Measurements from ENCODE around the gene MYOZ3. TPM values are rescaled to one million over a fixed set of nuclear protein-coding genes. Genes with fewer than 3 reads are reported as not detected.

MYOZ3 gene
- under 1 TPM in 1 of 2 donors, not detected in 1; 0.09 TPM for total RNA-seq
- under 1 TPM; 0.03 to 0.04 TPM for polyA plus RNA-seq

GRCh38 chr5:150661086-150661485 is at the start of gene MYOZ3:
MYOZ3 (plus strand) TSS chr5:150661251; CDS start chr5:150662942, 1,691 bp downstream.
- Histone ChIP-seq H3K36me3 (ENCODE audit: control insufficient read depth in 4 of 4, insufficient read depth in 3 of 4, low read depth in 1 of 4, low read length in 3 of 4) (no peaks in the 10 kb centered on the region), H3K27me3 (ENCODE audit: control insufficient read depth in 4 of 4, insufficient read depth in 4 of 4, low read length in 3 of 4) (no peaks in the 10 kb centered on the region), H3K9me3 (ENCODE audit: control insufficient read depth in 4 of 4, low read length in 3 of 4) (no peaks in the 10 kb centered on the region), H3K9ac (ENCODE audit: low read depth in 1 of 2, low read length in 2 of 2) (no peak within 1 kb of the TSS), H3K4me1 (ENCODE audit: control insufficient read depth in 4 of 4, insufficient read depth in 4 of 4, low read length in 3 of 4) (peaks cover 12 to 19% (median 18%) of the 10 kb centered on the region in 4 donors), H3K4me3 (ENCODE audit: low read depth in 1 of 3, low read length in 3 of 3) (no peak within 1 kb of the TSS), H3K27ac (ENCODE audit: low read depth in 1 of 2, low read length in 2 of 2) (no peak within 1 kb of the TSS)
- 79% methylated on average over 7 of the region's 7 CpGs for whole genome bisulfite sequencing
- no peak for TF ChIP-seq SP1 (IDR thresholded peaks at IDR 0.05)
- TF ChIP-seq TAF1 (conservative IDR thresholded peaks at IDR 0.05), result no peak
- no peak for TF ChIP-seq REST (IDR thresholded peaks at IDR 0.05)
- no peak for TF ChIP-seq ZBTB33 (IDR thresholded peaks at IDR 0.05)
- TF ChIP-seq MAX (IDR thresholded peaks at IDR 0.05), result no peak
- TF ChIP-seq ATF3 (IDR thresholded peaks at IDR 0.05), result no peak
- TF ChIP-seq CTCF (IDR thresholded peaks at IDR 0.05; ENCODE audit: low read depth, low read length, missing input control), result no peak
- TF ChIP-seq EGR1 (IDR thresholded peaks at IDR 0.05; ENCODE audit: low read depth in 2 of 2), result no peak
- no peak for TF ChIP-seq JUND (IDR thresholded peaks at IDR 0.05)
- TF ChIP-seq RAD21 (IDR thresholded peaks at IDR 0.05), result no peak
- no peak for TF ChIP-seq HNF4A (conservative IDR thresholded peaks at IDR 0.05)
- no peak for TF ChIP-seq HNF4G (IDR thresholded peaks at IDR 0.05)
- no peak for TF ChIP-seq FOXA2 (IDR thresholded peaks at IDR 0.05)
- no peak for TF ChIP-seq GABPA (IDR thresholded peaks at IDR 0.05 in 1 of 2, conservative IDR thresholded peaks at IDR 0.05 in 1 of 2)
- TF ChIP-seq RXRA (IDR thresholded peaks at IDR 0.05), result no peak
- TF ChIP-seq YY1 (IDR thresholded peaks at IDR 0.05), result no peak
- TF ChIP-seq NR2F2 (IDR thresholded peaks at IDR 0.05), result no peak
- TF ChIP-seq FOXA1 (IDR thresholded peaks at IDR 0.05), result no peak
- DNase-seq (ENCODE audit: low spot score), result no peak

Measured in liver (tissue), 9 donors.